KMS-11 (cell line): ENCODE measurements around the gene GAGE12D.
"Not testable (repeated sequence)": the region's sequence is repeated elsewhere in the genome, so short reads cannot be mapped to it uniquely, and the experiment has no call there.

ENCODE experiments used
- H2AFZ ChIP-seq: fragments of 200-600 bp; sonication (generic); 2 replicates; pipeline ENCODE4 v1.6.1; 2016; ENCODE audit warnings: antibody characterized with exemption, mixed run types, low read depth
- H3K27ac ChIP-seq: fragments of 200-600 bp; sonication (generic); 2 replicates; pipeline ENCODE4 v1.6.1; 2016; ENCODE audit warnings: mild to moderate bottlenecking, mixed run types
- H3K27me3 ChIP-seq: fragments of 200-600 bp; sonication (generic); 2 replicates; pipeline ENCODE4 v1.6.1; 2017; ENCODE audit warnings: mild to moderate bottlenecking, low read depth, mixed run types, moderate library complexity; ENCODE audit not compliant: insufficient read depth
- H3K36me3 ChIP-seq: fragments of 200-600 bp; sonication (generic); 2 replicates; pipeline ENCODE4 v1.6.1; 2017; ENCODE audit warnings: mild to moderate bottlenecking, mixed run types; ENCODE audit not compliant: insufficient read depth
- H3K4me1 ChIP-seq: fragments of 200-600 bp; sonication (generic); 2 replicates; pipeline ENCODE4 v1.6.1; 2016; ENCODE audit warnings: mild to moderate bottlenecking, low read depth, mixed run types; ENCODE audit not compliant: poor library complexity, severe bottlenecking
- H3K4me2 ChIP-seq: fragments of 200-600 bp; sonication (generic); 2 replicates; pipeline ENCODE4 v1.7.0; 2016; ENCODE audit warnings: mild to moderate bottlenecking, mixed run types
- H3K4me3 ChIP-seq: fragments of 200-600 bp; sonication (generic); IDR thresholded peaks from 2 replicates; pipeline ENCODE4 v1.6.1; 2017; ENCODE audit warnings: low read depth, low read length, mixed read lengths; ENCODE audit not compliant: insufficient read depth
- H3K79me2 ChIP-seq: fragments of 200-600 bp; sonication (generic); 2 replicates; pipeline ENCODE4 v1.6.1; 2016; ENCODE audit warnings: low read depth, mixed run types; ENCODE audit not compliant: insufficient read depth
- H3K9ac ChIP-seq: fragments of 200-600 bp; sonication (generic); 2 replicates; pipeline ENCODE4 v1.6.1; 2016; ENCODE audit warnings: mild to moderate bottlenecking, mixed run types
- H4K20me1 ChIP-seq: fragments of 200-600 bp; sonication (generic); 2 replicates; pipeline ENCODE4 v1.6.1; 2016; ENCODE audit warnings: mild to moderate bottlenecking, mixed run types; ENCODE audit not compliant: insufficient read depth

GAGE12D gene

GRCh38 chrX:49590488-49590887 lies 49.0 kb downstream of the GAGE12D start:
- H3K9ac ChIP-seq, H3K4me3 ChIP-seq, H4K20me1 ChIP-seq, H3K4me1 ChIP-seq, H3K79me2 ChIP-seq, H3K4me2 ChIP-seq, H3K36me3 ChIP-seq, H3K27me3 ChIP-seq, H2AFZ ChIP-seq, H3K27ac ChIP-seq: not testable (repeated sequence)
